Vein endothelial cell (primary cell): ENCODE results near the gene RPA3. TPM values are rescaled to one million over a fixed set of nuclear protein-coding genes. Genes with fewer than 3 reads are reported as not detected.

Experiments used
- total RNA-seq: library from RNA; depleted of rRNA; stranded (reverse); fragments of >200 nt; gene quantifications from 2 replicates; pipeline ENCODE4 v1.2.3, GENCODE V29; 2012

The RPA3 gene
- 13.5 and 13.7 TPM in 2 replicates for total RNA-seq

GRCh38 chr7:7718492-7718891 lies at the start of gene RPA3:
RPA3 (minus strand) TSS chr7:7718607; CDS start chr7:7640418, 78,189 bp downstream.

GRCh38 chr7:7640221-7641128 lies 77.9 kb downstream of the RPA3 start, which contains the start of gene UMAD1:
UMAD1 (plus strand) TSS chr7:7640752; CDS start chr7:7673372, 32,620 bp downstream.

Other genes with a start within 250 kb of the RPA3 start
- gene COL28A1, start 182.7 kb downstream of the RPA3 start, total RNA-seq, result not detected in 2 replicates
- 24.0 and 26.5 TPM in 2 replicates for gene MIOS, start 151.7 kb downstream of the RPA3 start, total RNA-seq
- 3.9 and 5.2 TPM in 2 replicates for gene UMAD1, start 77.9 kb downstream of the RPA3 start, total RNA-seq